Measurements from ENCODE around the gene VWF. TPM values are rescaled to one million over a fixed set of nuclear protein-coding genes. Genes with fewer than 3 reads are reported as not detected.

VWF gene
- total and polyA plus RNA-seq, 10 of the 15 experiments (the other 5 are each of a cell fraction or from before 2014, with no cell fraction given): 0.08 to 0.23 TPM; not detected in 8

DNA sequence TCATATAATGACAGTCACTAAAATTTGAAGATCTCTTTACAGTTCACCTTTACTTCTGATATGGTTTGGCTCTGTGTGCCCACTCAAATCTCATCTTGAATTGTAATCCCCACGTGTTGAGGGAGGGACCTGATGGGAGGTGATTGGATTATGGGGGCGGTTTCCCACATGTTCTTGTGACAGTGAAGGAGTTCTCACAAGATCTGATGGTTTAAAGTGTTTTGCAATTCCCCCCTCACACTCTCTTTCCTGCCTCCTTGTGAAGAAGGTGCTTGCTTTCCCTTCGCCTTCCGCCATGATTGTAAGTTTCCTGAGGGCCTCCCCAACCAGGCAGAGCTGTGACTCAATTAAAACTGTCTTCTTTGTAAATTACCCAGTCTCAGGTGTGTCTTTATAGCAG, 48.4 kb upstream of the VWF start:
- RAD21 ChIA-PET (ENCODE audit: unreplicated experiment): no interaction called here
- no peak overlapping the region for H3K9ac ChIP-seq (ENCODE audit: control insufficient read depth, insufficient read depth, low read length)
- intact Hi-C loops (cut with micrococcal nuclease; ENCODE audit: unreplicated experiment) (no loop called here), in situ Hi-C loops (cut with MboI) (no loop called here)
- H4K20me1 ChIP-seq (ENCODE audit: control insufficient read depth, insufficient read depth): no peaks in the 10 kb centered on the region
- no peaks in the 10 kb centered on the region for H3K36me3 ChIP-seq (ENCODE audit: control insufficient read depth in 2 of 2, insufficient read depth in 2 of 2, low read length in 1 of 2)
- no peak overlapping the region for H3K27ac ChIP-seq (ENCODE audit: control insufficient read depth, insufficient read depth)
- H3K4me3 ChIP-seq: no peak overlapping the region
- FAIRE-seq: no peak
- CTCF ChIA-PET: no interaction called here
- WGBS (ENCODE audit: insufficient coverage, insufficient replicate concordance, low lambda C conversion rate, missing lambda C conversion rate): 49% methylated on average over 4 of the region's 4 CpGs
- no peak for DNase-seq (ENCODE audit: low read depth, low spot score)
- no peaks in the 10 kb centered on the region for H3K9me3 ChIP-seq (replicated peaks; ENCODE audit: control insufficient read depth, insufficient read depth, low read length)
- no peak overlapping the region for H3K4me2 ChIP-seq (ENCODE audit: control insufficient read depth, insufficient read depth)
- POLR2A ChIA-PET: no interaction called here
- no peak for ATAC-seq
- SMC1A ChIA-PET (ENCODE audit: uncharacterized antibody, unreplicated experiment): interaction anchor here (1.0 kb wide), 1 partner anchor 14 kb away, joined by 3 read pairs; no protein-coding TSS in a partner anchor
- H3K27me3 ChIP-seq (replicated peaks in 1 of 2; ENCODE audit: control insufficient read depth in 2 of 2, insufficient read depth in 2 of 2, low read length in 1 of 2): no peaks in the 10 kb centered on the region; a peak in 2 of 4 replicates
- no TSS peak for BruUV-seq (replicated peaks)
- no peak overlapping the region for H2AFZ ChIP-seq (ENCODE audit: control insufficient read depth, low read depth, low read length)
- peaks cover 8% of the 10 kb centered on the region for H3K4me1 ChIP-seq (ENCODE audit: control insufficient read depth, insufficient read depth, low read length)
- TF ChIP-seq ZNF384 (IDR thresholded peaks at IDR 0.05; ENCODE audit: borderline replicate concordance, low read depth, low read length): no peak
- TF ChIP-seq, protein P1, sequence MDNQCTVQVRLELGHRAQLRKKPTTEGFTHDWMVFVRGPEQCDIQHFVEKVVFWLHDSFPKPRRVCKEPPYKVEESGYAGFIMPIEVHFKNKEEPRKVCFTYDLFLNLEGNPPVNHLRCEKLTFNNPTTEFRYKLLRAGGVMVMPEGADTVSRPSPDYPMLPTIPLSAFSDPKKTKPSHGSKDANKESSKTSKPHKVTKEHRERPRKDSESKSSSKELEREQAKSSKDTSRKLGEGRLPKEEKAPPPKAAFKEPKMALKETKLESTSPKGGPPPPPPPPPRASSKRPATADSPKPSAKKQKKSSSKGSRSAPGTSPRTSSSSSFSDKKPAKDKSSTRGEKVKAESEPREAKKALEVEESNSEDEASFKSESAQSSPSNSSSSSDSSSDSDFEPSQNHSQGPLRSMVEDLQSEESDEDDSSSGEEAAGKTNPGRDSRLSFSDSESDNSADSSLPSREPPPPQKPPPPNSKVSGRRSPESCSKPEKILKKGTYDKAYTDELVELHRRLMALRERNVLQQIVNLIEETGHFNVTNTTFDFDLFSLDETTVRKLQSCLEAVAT (IDR thresholded peaks at IDR 0.05): no peak
- TF ChIP-seq, protein P2, sequence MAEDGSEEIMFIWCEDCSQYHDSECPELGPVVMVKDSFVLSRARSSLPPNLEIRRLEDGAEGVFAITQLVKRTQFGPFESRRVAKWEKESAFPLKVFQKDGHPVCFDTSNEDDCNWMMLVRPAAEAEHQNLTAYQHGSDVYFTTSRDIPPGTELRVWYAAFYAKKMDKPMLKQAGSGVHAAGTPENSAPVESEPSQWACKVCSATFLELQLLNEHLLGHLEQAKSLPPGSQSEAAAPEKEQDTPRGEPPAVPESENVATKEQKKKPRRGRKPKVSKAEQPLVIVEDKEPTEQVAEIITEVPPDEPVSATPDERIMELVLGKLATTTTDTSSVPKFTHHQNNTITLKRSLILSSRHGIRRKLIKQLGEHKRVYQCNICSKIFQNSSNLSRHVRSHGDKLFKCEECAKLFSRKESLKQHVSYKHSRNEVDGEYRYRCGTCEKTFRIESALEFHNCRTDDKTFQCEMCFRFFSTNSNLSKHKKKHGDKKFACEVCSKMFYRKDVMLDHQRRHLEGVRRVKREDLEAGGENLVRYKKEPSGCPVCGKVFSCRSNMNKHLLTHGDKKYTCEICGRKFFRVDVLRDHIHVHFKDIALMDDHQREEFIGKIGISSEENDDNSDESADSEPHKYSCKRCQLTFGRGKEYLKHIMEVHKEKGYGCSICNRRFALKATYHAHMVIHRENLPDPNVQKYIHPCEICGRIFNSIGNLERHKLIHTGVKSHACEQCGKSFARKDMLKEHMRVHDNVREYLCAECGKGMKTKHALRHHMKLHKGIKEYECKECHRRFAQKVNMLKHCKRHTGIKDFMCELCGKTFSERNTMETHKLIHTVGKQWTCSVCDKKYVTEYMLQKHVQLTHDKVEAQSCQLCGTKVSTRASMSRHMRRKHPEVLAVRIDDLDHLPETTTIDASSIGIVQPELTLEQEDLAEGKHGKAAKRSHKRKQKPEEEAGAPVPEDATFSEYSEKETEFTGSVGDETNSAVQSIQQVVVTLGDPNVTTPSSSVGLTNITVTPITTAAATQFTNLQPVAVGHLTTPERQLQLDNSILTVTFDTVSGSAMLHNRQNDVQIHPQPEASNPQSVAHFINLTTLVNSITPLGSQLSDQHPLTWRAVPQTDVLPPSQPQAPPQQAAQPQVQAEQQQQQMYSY (CRISPR knock-in tag; IDR thresholded peaks at IDR 0.05): no peak
- TF ChIP-seq ASH2L (IDR thresholded peaks at IDR 0.05; ENCODE audit: borderline replicate concordance, low read depth): no peak
- H3K79me2 ChIP-seq (ENCODE audit: control insufficient read depth, insufficient read depth, low read length): no peaks in the 10 kb centered on the region
